VCaP (cell line): Measurements from ENCODE around the gene GOLGA2.

Experiments used
- H3K27ac ChIP-seq: fragments of 450-650 bp; 2 replicates; pipeline ENCODE4 v1.5.1; 2017
- CTCF ChIP-seq: fragments of 450-650 bp; conservative IDR thresholded peaks from 2 replicates; pipeline ENCODE4 v1.5.1; 2017; ENCODE audit warnings: mild to moderate bottlenecking, moderate library complexity

The GOLGA2 gene

GRCh38 chr9:128260340-128260739, 15.5 kb downstream of the GOLGA2 start:
- no peak overlapping the region for H3K27ac ChIP-seq
- TF ChIP-seq CTCF = no peak

- no peak overlapping the region for H3K27ac ChIP-seq
- peak; percentile 29 for TF ChIP-seq CTCF
These were observed 16.7 kb downstream of the GOLGA2 start for GRCh38 chr9:128259156-128259555.

GRCh38 chr9:128258326-128258725, 17.5 kb downstream of the GOLGA2 start:
- no peak overlapping the region for H3K27ac ChIP-seq
- no peak for TF ChIP-seq CTCF

DNA sequence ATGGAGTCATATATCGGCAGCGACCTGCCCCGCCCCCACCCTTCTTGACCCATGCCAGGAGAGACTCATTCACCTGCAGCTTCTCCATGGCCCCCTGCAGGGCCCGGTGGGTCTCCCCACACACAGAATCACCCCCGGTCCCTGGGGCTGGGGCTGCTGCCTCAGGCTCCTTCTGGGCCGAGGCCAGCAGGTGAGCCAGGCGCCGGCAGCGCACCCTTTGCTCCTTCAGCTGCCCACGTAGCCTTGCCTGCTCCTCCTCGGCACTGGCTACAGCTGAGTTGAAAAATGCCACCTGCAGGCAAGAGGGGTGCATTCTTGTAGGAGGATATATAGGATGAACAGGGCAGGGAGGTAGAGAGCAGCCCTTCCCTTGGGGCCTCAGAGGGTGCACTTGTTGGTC, 17.9 kb downstream of the GOLGA2 start:
- H3K27ac ChIP-seq = no peak overlapping the region
- TF ChIP-seq CTCF = no peak

GRCh38 chr9:128257086-128257825, 18.6 kb downstream of the GOLGA2 start:
- no peak for TF ChIP-seq CTCF
- H3K27ac ChIP-seq = no peak overlapping the region

GRCh38 chr9:128254855-128255759, 20.7 kb downstream of the GOLGA2 start:
- peak; percentile 92 for TF ChIP-seq CTCF
- no peak overlapping the region for H3K27ac ChIP-seq

- no peak for TF ChIP-seq CTCF
These were observed 21.4 kb downstream of the GOLGA2 start for GRCh38 chr9:128254362-128254761.

More at GRCh38 chr9:128254362-128254761, 21.4 kb downstream of the GOLGA2 start:
- H3K27ac ChIP-seq = no peak overlapping the region
